OCI-LY3 (cell line): ENCODE measurements around the gene CBX4.

Experiments used
- H2AFZ ChIP-seq: fragments of 200-600, 300-600 bp; shearing (Covaris generic); 2 replicates; pipeline ENCODE4 v1.6.0; 2014; ENCODE audit warnings: antibody characterized with exemption, low read depth, low read length
- H3K27ac ChIP-seq: fragments of 200-600, 300-600 bp; sonication (generic); 2 replicates; pipeline ENCODE4 v1.5.1; 2014; ENCODE audit warnings: mild to moderate bottlenecking, low read length, moderate library complexity, mixed read lengths
- H3K27me3 ChIP-seq: fragments of 200-600, 300-600 bp; sonication (generic); 2 replicates; pipeline ENCODE4 v1.6.1; 2014; ENCODE audit warnings: low read depth, low read length, mixed read lengths
- H3K36me3 ChIP-seq: fragments of 200-600, 300-600 bp; sonication (generic); replicated peaks from 2 replicates; pipeline ENCODE3; 2014; ENCODE audit warnings: low read depth, low read length, mixed read lengths
- H3K4me1 ChIP-seq: fragments of 300-600, 200-600 bp; sonication (generic); 2 replicates; pipeline ENCODE4 v1.6.1; 2014; ENCODE audit warnings: low read length, mixed read lengths
- H3K4me2 ChIP-seq: fragments of 200-600, 300-600 bp; sonication (generic); 2 replicates; pipeline ENCODE4 v1.6.1; 2014; ENCODE audit warnings: low read length, mixed read lengths
- H3K4me3 ChIP-seq: fragments of 300-600, 200-600 bp; sonication (generic); 2 replicates; pipeline ENCODE4 v1.5.1; 2014; ENCODE audit warnings: antibody characterized with exemption, mild to moderate bottlenecking, low read length, moderate library complexity
- H3K79me2 ChIP-seq: fragments of 300-600, 200-600 bp; shearing (Covaris generic); 2 replicates; pipeline ENCODE4 v1.6.1; 2014; ENCODE audit warnings: mild to moderate bottlenecking, low read length, mixed read lengths
- H3K9ac ChIP-seq: fragments of 300-600, 200-600 bp; shearing (Covaris generic); 2 replicates; pipeline ENCODE4 v1.6.0; 2014; ENCODE audit warnings: mild to moderate bottlenecking, low read length, moderate library complexity
- H3K9me3 ChIP-seq: fragments of 200-600, 300-600 bp; shearing (Covaris generic); 2 replicates; pipeline ENCODE4 v1.6.1; 2014; ENCODE audit warnings: low read length, mixed read lengths; ENCODE audit not compliant: insufficient read depth
- H4K20me1 ChIP-seq: fragments of 200-600, 300-600 bp; sonication (generic); 2 replicates; pipeline ENCODE4 v1.6.1; 2016; ENCODE audit warnings: low read length, mixed read lengths; ENCODE audit not compliant: insufficient read depth
- EZH2phosphoT487 ChIP-seq: fragments of 200-600 bp; shearing (Covaris generic); IDR thresholded peaks from 2 replicates; pipeline ENCODE4 v1.6.1; 2018; ENCODE audit warnings: antibody characterized with exemption, mixed run types, low read depth
- TF ChIP-seq, protein P1 (sequence below): fragments of 200-600, 300-600 bp; sonication (generic); IDR thresholded peaks from 2 replicates; pipeline ENCODE4 v1.5.1; 2014; ENCODE audit warnings: antibody characterized with exemption, low read length, low read depth

CBX4 gene

GRCh38 chr17:79822583-79823124 is 16.6 kb downstream of the CBX4 start:
- TF ChIP-seq, protein P1, sequence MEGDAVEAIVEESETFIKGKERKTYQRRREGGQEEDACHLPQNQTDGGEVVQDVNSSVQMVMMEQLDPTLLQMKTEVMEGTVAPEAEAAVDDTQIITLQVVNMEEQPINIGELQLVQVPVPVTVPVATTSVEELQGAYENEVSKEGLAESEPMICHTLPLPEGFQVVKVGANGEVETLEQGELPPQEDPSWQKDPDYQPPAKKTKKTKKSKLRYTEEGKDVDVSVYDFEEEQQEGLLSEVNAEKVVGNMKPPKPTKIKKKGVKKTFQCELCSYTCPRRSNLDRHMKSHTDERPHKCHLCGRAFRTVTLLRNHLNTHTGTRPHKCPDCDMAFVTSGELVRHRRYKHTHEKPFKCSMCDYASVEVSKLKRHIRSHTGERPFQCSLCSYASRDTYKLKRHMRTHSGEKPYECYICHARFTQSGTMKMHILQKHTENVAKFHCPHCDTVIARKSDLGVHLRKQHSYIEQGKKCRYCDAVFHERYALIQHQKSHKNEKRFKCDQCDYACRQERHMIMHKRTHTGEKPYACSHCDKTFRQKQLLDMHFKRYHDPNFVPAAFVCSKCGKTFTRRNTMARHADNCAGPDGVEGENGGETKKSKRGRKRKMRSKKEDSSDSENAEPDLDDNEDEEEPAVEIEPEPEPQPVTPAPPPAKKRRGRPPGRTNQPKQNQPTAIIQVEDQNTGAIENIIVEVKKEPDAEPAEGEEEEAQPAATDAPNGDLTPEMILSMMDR = no peak
- TF ChIP-seq EZH2phosphoT487 = no peak
- no peak overlapping the region for H3K4me2 ChIP-seq

GRCh38 chr17:79821331-79822095 is 17.7 kb downstream of the CBX4 start:
- Histone ChIP-seq H3K79me2 (no peaks in the 10 kb centered on the region), H3K4me2 (no peak overlapping the region), H3K27ac (no peak overlapping the region), H3K36me3 (no peaks in the 10 kb centered on the region), H3K4me3 (no peak overlapping the region), H2AFZ (no peak overlapping the region), H4K20me1 (no peaks in the 10 kb centered on the region), H3K4me1 (no peaks in the 10 kb centered on the region), H3K9ac (no peak overlapping the region), H3K9me3 (no peaks in the 10 kb centered on the region), H3K27me3 (no peaks in the 10 kb centered on the region)
- TF ChIP-seq, protein P1 = no peak
- no peak for TF ChIP-seq EZH2phosphoT487

More at GRCh38 chr17:79822583-79823124, 16.6 kb downstream of the CBX4 start:
- Histone ChIP-seq H3K79me2 (no peaks in the 10 kb centered on the region), H2AFZ (no peak overlapping the region), H3K36me3 (no peaks in the 10 kb centered on the region), H3K9ac (no peak overlapping the region), H3K9me3 (no peaks in the 10 kb centered on the region), H3K4me3 (no peak overlapping the region), H3K27ac (no peak overlapping the region), H3K4me1 (no peaks in the 10 kb centered on the region), H3K27me3 (no peaks in the 10 kb centered on the region), H4K20me1 (no peaks in the 10 kb centered on the region)

- H3K9ac ChIP-seq = no peak overlapping the region
- no peaks in the 10 kb centered on the region for H3K36me3 ChIP-seq
- H2AFZ ChIP-seq = no peak overlapping the region
- no peak overlapping the region for H3K4me2 ChIP-seq
- no peaks in the 10 kb centered on the region for H3K4me1 ChIP-seq
- no peak overlapping the region for H3K4me3 ChIP-seq
- TF ChIP-seq, protein P1 = no peak
- no peak for TF ChIP-seq EZH2phosphoT487
- no peaks in the 10 kb centered on the region for H3K9me3 ChIP-seq
- H3K27me3 ChIP-seq = no peaks in the 10 kb centered on the region
- H3K27ac ChIP-seq = no peak overlapping the region
- no peaks in the 10 kb centered on the region for H3K79me2 ChIP-seq
- H4K20me1 ChIP-seq = no peaks in the 10 kb centered on the region
These were observed 18.3 kb downstream of the CBX4 start for GRCh38 chr17:79820959-79821330.

DNA sequence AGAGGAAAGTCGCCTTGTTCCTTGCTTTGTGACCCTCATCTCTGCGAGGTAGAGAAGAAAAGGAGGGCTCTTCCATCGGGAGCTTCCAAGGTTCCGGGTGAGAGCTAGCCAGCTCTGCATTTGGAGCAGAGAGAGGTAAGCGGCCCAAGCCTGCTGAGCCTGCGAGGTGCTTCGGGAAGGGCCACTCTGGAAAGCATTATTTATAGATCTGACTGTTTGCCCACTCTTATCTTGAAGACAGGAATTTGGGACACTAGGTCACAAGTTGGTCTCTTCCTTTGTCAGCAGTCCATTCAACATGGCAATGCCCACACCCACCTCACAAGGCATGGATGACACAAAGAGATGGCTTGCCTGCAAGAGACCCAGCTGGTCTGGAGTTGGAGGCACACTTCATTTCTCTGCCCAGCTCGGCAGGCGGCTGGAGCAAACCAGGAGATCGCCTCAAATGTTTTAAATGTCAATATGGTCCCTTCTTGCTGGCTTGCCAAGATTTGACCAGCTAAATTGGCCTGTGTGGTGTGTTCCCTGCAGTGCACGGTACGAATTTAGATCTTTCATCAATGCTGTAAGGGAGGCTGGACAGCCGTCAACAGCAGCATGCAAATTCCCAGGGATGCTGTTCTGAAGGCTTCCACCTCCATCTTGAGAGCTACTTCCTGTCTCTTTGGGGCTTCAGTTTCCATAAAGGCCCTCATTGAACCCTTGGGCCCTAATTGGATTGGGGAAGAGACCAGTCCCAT is 19.5 kb downstream of the CBX4 start:
- Histone ChIP-seq H3K4me3 (no peak overlapping the region), H3K4me2 (no peak overlapping the region), H3K79me2 (no peaks in the 10 kb centered on the region), H3K36me3 (no peaks in the 10 kb centered on the region), H4K20me1 (no peaks in the 10 kb centered on the region), H3K27ac (no peak overlapping the region), H3K9me3 (no peaks in the 10 kb centered on the region), H3K27me3 (no peaks in the 10 kb centered on the region), H2AFZ (no peak overlapping the region), H3K9ac (no peak overlapping the region), H3K4me1 (no peaks in the 10 kb centered on the region)
- TF ChIP-seq, protein P1 = no peak
- TF ChIP-seq EZH2phosphoT487 = no peak
